Measurements from ENCODE around the gene MUC5AC.

MUC5AC gene

DNA sequence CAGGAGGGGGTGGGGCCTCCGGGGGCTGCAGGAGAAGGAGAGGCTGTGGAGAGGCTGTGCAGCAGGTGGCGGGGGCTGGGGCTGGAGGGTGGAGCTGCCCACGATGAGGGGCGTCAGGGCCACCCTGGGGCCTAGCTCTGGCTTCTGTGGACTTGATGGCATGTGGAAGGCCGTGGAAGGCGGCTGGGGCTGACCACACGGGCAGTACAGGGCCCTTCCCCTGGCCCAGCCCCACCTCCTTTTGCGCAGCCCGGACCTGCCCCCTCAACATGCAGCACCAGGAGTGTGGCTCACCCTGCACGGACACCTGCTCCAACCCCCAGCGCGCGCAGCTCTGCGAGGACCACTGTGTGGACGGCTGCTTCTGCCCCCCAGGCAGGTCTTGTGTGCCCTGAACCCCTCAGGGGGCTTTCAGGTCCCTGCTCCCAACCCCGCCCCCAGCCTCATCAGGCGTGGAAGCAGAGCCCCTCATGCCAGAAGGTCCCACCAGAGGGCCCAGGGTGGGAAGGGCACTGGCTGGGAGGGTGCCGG lies 71.2 kb downstream of the MUC5AC start:
- DNase-seq, result no peak

DNA sequence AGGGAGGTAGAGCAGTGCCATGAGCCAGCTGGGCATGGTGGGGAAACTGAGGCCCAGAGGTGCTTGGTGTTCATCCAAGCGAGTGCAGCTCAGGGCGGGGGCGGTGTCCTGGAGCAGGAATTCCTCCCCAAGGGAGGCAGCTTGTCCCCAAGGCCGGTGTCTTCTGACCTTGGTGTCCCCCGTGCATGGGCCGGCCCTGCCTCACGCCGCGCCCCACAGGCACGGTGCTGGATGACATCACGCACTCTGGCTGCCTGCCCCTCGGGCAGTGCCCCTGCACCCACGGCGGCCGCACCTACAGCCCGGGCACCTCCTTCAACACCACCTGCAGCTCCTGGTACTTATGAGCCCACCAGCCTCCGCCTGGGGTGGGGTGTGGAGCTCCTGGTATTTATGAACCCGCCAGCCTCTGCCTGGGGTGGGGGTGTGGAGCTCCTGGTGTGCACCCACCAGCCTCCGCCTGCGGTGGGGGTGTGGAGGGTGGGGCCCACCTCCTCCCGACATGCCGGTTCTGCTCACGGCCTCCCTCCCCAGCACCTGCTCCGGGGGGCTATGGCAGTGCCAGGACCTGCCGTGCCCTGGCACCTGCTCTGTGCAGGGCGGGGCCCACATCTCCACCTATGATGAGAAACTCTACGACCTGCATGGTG lies 71.8 kb downstream of the MUC5AC start:
- no peak for DNase-seq

DNA sequence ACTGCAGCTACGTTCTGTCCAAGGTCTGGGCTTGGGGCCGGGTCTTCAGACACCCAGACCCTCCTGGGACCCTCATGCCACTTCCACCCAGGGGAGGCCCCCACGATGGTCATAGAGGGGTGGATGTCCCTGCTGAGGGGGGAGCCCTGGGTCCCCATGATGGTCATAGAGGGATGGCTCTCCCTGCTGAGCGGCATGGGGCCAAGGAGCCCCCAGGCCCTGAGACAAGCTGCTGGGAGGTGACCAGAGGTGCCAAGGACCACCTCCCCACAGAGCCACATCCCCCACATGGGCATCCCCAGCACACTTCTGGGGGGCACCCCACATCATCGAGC lies 72.3 kb downstream of the MUC5AC start:
- DNase-seq, result no peak

DNA sequence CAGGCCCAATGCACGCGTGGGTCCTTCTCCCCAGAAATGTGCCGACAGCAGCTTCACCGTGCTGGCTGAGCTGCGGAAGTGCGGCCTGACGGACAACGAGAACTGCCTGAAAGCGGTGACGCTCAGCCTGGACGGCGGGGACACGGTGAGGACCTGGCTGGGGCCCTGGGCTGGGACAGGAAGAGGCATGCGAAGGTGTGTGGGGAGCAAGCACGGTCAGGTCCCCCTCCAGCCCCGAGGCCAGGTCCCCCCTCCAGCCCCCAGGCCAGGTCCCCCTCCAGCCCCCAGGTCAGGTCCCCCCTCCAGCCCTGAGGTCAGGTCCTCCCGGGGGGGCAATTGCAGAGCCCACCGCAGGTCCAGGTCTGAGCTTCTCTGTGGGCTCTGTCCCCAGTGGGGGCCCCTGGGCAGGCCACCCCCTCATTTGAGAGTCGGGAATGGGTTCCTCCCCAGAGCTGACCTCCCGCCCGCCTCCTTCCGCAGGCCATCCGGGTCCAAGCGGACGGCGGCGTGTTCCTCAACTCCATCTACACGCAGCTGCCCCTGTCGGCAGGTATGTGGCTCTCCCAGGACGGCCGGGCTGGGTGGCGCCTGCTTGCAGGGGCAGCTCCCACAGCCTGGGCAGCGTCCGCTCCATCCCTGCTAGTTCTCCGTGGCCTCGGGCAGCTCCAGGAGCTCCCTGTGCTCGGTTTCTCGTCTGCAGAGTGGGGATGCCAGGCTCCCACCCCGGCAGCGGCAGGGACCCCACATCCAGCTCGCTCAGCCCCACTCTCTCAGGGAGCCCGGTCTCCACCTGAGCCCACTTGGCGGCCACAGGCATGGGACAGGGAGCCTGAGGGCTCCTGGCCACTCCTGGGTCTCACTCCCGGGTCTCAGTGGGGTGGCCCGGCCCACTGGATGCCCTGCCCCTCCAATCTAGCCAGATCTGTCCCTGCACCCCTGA lies 73.0 kb downstream of the MUC5AC start:
- DNase-seq, result no peak

GRCh38 chr11:1231396-1232020 lies 73.8 kb downstream of the MUC5AC start:
- DNase-seq, result no peak

- no peak for DNase-seq
Observed at GRCh38 chr11:1232021-1232882, 74.5 kb downstream of the MUC5AC start.

DNA sequence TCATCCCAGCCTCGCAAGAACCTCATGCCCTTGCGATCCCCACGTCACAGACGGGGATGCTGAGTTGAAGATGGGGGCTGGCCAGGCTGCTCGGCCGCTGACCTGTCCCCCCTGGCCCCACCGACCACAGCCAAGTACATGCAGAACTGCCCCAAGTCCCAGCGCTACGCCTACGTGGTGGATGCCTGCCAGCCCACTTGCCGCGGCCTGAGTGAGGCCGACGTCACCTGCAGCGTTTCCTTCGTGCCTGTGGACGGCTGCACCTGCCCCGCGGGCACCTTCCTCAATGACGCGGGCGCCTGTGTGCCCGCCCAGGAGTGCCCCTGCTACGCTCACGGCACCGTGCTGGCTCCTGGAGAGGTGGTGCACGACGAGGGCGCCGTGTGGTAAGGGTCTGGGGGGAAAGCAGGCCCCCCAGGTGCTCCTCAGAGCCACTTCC lies 75.1 kb downstream of the MUC5AC start:
- no peak for DNase-seq

- DNase-seq, result no peak
Observed at GRCh38 chr11:1233351-1234053, 75.7 kb downstream of the MUC5AC start.

GRCh38 chr11:1234054-1234720 lies 76.4 kb downstream of the MUC5AC start:
- DNase-seq, result no peak

DNA sequence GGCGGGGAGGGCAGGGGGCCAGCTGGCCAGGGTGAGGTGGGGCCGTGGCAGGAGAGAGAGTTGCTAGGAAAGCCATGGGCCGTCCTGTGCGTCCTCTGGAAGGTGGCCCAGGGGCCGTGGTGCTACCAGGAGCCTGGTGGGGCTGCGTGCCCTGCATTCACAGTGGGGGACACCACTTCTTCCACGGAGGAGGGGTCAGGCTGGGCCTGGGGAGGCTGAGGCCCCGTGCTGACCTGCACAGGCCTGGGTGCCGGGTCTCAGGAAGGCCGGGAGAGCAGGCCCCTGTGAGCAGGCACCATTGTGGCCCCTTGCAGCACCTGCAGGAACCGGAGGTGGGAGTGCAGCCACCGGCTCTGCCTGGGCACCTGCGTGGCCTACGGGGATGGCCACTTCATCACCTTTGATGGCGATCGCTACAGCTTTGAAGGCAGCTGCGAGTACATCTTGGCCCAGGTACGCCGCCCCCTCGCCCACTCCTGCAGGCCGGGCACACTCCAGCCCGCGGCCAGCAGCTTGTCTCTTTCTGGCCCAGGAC lies 77.1 kb downstream of the MUC5AC start:
- no peak for DNase-seq

- DNase-seq, result no peak
Observed at GRCh38 chr11:1235306-1235900, 77.7 kb downstream of the MUC5AC start.

- no peak for DNase-seq
Observed at GRCh38 chr11:1235901-1236315, 78.2 kb downstream of the MUC5AC start.

GRCh38 chr11:1236316-1237127 lies 78.8 kb downstream of the MUC5AC start:
- no peak for DNase-seq

GRCh38 chr11:1237128-1237580 lies 79.4 kb downstream of the MUC5AC start:
- DNase-seq, result no peak

DNA sequence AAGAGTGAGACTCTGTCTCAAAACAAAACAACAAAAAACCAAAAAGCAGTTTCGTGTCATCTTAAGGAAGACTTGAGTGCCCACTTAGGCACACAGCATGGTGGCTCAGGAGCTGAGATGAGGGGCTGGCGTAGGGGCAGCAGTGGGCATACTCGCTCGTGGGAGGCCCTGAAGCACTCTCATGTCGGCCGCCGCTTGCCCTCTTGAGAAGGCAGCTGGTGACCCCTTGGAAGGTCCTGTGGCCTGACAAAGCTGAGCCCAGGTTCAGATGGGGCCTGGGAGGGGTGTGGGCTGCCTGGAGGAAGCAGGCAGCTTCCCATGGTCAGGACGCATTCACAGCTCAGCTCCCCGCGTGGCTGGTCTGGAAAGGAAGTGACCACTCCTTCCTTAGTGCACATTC lies 80.1 kb downstream of the MUC5AC start:
- DNase-seq, result no peak

DNA sequence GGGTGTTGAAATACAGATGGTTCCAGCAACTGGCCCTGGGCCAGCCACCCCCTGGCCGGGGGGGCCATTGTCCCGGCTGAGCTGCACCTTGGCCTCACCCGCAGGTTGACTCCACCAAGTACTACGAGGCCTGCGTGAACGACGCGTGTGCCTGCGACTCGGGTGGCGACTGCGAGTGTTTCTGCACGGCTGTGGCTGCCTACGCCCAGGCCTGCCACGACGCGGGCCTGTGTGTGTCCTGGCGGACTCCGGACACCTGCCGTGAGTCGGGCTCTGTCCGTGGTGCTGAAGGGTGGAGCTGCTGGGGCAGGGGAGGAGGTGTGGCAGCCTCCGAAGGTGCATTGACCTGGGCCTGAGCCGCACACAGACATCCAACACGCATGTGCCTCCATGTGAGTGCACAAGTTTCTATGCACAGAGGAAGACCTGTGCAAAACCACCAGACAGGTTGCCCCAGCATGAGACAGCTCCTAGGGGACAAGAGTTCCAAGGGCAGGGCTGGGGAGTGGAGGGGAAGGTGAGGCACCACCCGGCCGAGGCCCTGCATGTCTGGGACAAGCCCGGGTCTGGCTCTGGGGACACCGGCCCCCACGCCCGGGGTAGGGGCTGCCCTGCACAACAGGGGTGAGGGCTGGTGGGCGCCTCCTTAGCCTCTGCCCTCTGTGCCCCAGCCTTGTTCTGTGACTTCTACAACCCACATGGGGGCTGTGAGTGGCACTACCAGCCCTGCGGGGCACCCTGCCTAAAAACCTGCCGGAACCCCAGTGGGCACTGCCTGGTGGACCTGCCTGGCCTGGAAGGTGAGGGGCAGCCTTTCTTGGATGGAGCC lies 81.2 kb downstream of the MUC5AC start:
- DNase-seq, result no peak

DNA sequence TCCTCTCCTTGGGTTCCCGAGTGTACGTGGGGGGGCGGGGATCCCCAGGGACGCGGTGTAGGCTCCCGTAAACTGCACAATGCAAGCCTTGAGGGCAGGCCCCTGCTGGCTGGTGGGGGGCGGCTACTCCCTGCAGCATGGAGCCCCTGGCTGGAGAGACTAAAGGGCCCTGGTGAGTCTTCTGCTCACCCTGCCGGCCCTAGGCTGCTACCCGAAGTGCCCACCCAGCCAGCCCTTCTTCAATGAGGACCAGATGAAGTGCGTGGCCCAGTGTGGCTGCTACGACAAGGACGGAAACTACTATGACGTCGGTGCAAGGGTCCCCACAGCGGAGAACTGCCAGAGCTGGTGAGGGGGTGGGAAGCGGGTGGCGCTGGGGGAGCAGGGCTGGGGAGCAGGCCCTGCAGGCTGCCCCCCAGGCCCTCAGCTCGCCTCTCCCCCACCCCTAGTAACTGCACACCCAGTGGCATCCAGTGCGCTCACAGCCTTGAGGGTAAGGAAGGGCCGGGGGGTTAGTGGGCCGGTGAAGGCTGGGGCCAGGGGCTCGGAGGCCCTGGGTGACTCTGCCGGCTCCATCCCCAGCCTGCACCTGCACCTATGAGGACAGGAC lies 81.9 kb downstream of the MUC5AC start:
- DNase-seq, result no peak

DNA sequence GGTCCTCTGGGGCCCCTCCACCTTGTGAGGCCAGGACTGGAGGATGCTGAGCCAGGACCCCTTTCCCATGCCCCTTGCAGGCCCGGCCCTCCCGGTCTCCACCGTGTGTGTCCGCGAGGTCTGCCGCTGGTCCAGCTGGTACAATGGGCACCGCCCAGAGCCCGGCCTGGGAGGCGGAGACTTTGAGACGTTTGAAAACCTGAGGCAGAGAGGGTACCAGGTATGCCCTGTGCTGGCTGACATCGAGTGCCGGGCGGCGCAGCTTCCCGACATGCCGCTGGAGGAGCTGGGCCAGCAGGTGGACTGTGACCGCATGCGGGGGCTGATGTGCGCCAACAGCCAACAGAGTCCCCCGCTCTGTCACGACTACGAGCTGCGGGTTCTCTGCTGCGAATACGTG lies 83.0 kb downstream of the MUC5AC start:
- DNase-seq, result no peak
